Thoracic aorta (tissue), 2 donors: Measurements from ENCODE around the gene RINT1. TPM values are rescaled to one million over a fixed set of nuclear protein-coding genes. Genes with fewer than 3 reads are reported as not detected.
"Not testable (repeated sequence)": the region's sequence is repeated elsewhere in the genome, so short reads cannot be mapped to it uniquely, and the experiment has no call there.

ENCODE experiments used
- ATAC-seq: fragments of 150-250 bp; one replicate; pipeline ENCODE4 v1.8.0; 2017; ENCODE audit warnings: low read depth; ENCODE audit not compliant: insufficient number of reproducible peaks, low FRiP score
- DNase-seq: peaks from one replicate; pipeline ENCODE4 v3.0.0-alpha.2; 2020; ENCODE audit warnings: low spot score
- H3K27ac ChIP-seq, 2 donors: fragments of 200-600 bp; sonication (generic); 1 replicate in 1 of 2; 2 replicates in 1 of 2; pipeline ENCODE4 v1.5.1; 2016; ENCODE audit warnings: mild to moderate bottlenecking in 2 of 2, moderate library complexity in 2 of 2
- H3K27me3 ChIP-seq: fragments of 200-600 bp; sonication (generic); replicated peaks from 2 replicates; pipeline ENCODE4 v1.6.0; 2016; ENCODE audit warnings: mild to moderate bottlenecking; ENCODE audit not compliant: insufficient read depth
- H3K36me3 ChIP-seq: fragments of 200-600 bp; sonication (generic); one replicate; pipeline ENCODE4 v1.5.1; 2016
- H3K4me1 ChIP-seq, 2 donors: fragments of 200-600 bp; sonication (generic); 1 replicate in 1 of 2; 2 replicates in 1 of 2; pipeline versions ENCODE4 v1.5.1 to v1.6.0; 2016; ENCODE audit warnings: low read depth in 2 of 2, mild to moderate bottlenecking in 1 of 2; ENCODE audit not compliant: control insufficient read depth in 1 of 2
- H3K4me3 ChIP-seq: fragments of 200-600 bp; sonication (generic); 2 replicates; pipeline ENCODE4 v1.5.1; 2016; ENCODE audit warnings: mild to moderate bottlenecking
- H3K9me3 ChIP-seq: fragments of 200-600 bp; sonication (generic); 2 replicates; pipeline ENCODE4 v1.5.1; 2016
- CTCF ChIP-seq: fragments of 200-600 bp; sonication (generic); IDR thresholded peaks from one replicate; pipeline ENCODE4 v1.5.1; 2019; ENCODE audit warnings: antibody characterized with exemption
- total RNA-seq, 2 donors: library from RNA; depleted of rRNA; stranded (reverse); fragments of >200 nt; gene quantifications; one replicate each; pipeline versions ENCODE4 v1.1.0 to v1.2.3, GENCODE V29; 2016

RINT1 gene
- total RNA-seq, 2 donors from 2014 or later = 20.2 to 25.2 TPM

- no peaks in the 10 kb centered on the region for H3K9me3 ChIP-seq
- H3K4me1 ChIP-seq = peaks cover 5 to 16% of the 10 kb centered on the region in 2 donors
- TF ChIP-seq CTCF = no peak
- ATAC-seq (no peak), DNase-seq (no peak)
- no peak overlapping the region for H3K27ac ChIP-seq
- H3K27me3 ChIP-seq = no peaks in the 10 kb centered on the region
- H3K4me3 ChIP-seq = no peak overlapping the region
- H3K36me3 ChIP-seq = no peaks in the 10 kb centered on the region
Measured at GRCh38 chr7:105524840-105525239, 7.2 kb upstream of the RINT1 start.

- H3K9me3 ChIP-seq, H3K4me3 ChIP-seq, H3K4me1 ChIP-seq, DNase-seq, ATAC-seq, H3K27me3 ChIP-seq, H3K36me3 ChIP-seq, H3K27ac ChIP-seq: not testable (repeated sequence)
Measured at GRCh38 chr7:105527737-105528136, 4.3 kb upstream of the RINT1 start.

- no peak for TF ChIP-seq CTCF
- H3K4me3 ChIP-seq = no peak overlapping the region
Measured at GRCh38 chr7:105530126-105530525, 1.9 kb upstream of the RINT1 start.

GRCh38 chr7:105530546-105530945, 1.5 kb upstream of the RINT1 start:
- Histone ChIP-seq H3K27ac (no peak overlapping the region), H3K36me3 (no peaks in the 10 kb centered on the region), H3K4me1 (peaks cover 8 to 22% of the 10 kb centered on the region in 2 donors), H3K27me3 (no peaks in the 10 kb centered on the region), H3K9me3 (no peaks in the 10 kb centered on the region), H3K4me3 (no peak overlapping the region)
- DNase-seq (no peak), ATAC-seq (no peak)
- no peak for TF ChIP-seq CTCF

More at GRCh38 chr7:105530126-105530525, 1.9 kb upstream of the RINT1 start:
- Histone ChIP-seq H3K27ac (no peak overlapping the region), H3K9me3 (no peaks in the 10 kb centered on the region), H3K27me3 (no peaks in the 10 kb centered on the region), H3K4me1 (peaks cover 8 to 18% of the 10 kb centered on the region in 2 donors), H3K36me3 (no peaks in the 10 kb centered on the region)
- ATAC-seq (no peak), DNase-seq (no peak)

- Histone ChIP-seq H3K4me3 (peak overlapping the region; percentile 92), H3K9me3 (no peaks in the 10 kb centered on the region), H3K27me3 (no peaks in the 10 kb centered on the region), H3K36me3 (peaks cover 6% of the 10 kb centered on the region), H3K4me1 (peaks cover 8 to 23% of the 10 kb centered on the region in 2 donors), H3K27ac (no peak overlapping the region)
- ATAC-seq (no peak), DNase-seq (no peak)
- no peak for TF ChIP-seq CTCF
Measured at GRCh38 chr7:105532709-105533460, 884 bp downstream of the RINT1 start.
